NCI-H69 (cell line): ENCODE results near the gene ROPN1L.

Source experiments
- DNase-seq: peaks from one replicate; lab custom pipeline; 2025; lab: John Stamatoyannopoulos, UW

ROPN1L gene

DNA sequence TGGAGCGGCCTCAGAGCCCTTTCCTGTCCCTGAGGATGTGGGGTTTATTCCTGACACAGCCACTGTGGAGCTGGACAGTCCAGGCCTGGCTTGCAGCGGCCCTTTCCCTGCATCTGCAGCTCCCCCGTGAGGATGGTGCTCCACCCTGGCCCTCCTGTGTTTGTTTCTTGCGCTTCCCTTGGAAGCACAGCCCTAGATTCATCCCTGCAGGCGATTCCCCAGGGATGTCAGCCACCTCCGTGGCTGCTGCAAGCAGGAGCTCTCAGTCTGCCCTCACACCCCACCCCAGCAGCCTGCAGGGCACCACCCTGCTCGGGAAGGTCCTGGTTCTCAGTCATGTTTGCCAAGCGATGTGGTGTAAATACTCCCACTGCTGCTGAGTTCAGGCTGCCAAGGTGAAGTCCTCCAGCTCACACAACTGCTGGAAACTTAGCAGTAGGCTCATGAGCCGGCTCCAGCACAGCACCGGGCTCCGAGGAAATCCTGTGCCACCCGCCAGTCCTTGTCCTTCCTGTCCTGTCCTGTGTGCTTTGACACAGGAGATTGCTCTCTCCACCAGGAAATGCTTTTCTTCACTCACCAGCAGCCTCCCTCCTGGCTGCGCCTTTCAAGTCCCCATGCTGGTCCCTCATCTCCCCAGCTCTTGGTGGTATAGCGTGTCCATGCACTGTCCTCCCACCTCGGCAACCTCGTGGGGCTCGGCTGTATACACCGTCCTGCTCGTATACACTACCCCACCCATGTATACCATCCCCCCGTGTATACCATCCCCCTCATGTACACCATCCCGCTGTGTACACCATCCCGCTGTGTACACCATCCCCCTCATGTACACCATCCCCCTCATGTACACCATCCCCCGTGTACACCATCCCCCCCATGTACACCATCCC, 16.2 kb downstream of the ROPN1L start:
- peak; percentile 88 for DNase-seq

DNA sequence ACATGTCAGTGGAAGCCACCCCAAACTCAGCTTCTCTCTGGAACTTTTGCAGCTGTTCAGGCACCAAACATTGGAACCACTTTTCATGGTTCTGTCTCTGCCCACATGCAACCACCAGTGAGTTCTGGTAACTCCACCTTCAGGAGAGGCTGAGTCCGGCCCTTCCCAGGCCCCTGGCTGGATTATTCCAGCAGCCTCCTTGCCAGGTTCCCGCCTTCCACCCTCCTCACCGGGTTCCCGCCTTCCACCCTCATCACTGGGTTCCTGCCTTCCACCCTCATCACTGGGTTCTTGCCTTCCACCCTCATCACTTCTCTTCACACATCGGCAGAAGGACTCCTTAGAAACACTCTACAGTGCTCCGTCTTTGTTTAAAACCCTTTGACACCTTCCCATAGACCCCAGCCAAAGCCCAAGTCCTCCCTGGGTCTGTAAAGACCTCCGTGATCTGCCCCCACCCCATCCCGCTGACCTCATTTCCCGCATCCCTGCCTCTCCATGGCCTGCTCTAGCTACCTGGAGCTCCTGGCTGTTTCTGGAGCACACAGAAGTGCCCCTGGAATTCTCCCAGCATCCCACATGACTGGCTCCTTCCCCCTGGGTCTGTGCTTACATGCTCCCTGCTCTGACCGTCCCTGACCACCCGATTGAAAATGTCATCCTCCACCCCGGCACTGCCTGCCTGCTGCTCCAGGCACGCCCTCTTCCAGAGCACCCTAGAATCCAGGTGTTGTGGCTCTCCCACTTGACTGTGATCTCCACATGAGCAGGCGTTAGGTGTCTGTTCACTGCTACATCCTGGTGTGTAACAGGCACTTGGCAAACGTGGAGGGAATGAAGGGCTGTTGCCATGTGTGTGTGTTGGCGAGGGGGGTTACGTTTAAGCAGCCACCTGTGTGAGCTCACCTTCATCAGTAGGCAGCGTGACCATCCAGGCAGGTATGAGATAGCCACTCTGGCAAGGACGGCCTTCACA, 17.7 kb downstream of the ROPN1L start:
- no peak for DNase-seq

DNA sequence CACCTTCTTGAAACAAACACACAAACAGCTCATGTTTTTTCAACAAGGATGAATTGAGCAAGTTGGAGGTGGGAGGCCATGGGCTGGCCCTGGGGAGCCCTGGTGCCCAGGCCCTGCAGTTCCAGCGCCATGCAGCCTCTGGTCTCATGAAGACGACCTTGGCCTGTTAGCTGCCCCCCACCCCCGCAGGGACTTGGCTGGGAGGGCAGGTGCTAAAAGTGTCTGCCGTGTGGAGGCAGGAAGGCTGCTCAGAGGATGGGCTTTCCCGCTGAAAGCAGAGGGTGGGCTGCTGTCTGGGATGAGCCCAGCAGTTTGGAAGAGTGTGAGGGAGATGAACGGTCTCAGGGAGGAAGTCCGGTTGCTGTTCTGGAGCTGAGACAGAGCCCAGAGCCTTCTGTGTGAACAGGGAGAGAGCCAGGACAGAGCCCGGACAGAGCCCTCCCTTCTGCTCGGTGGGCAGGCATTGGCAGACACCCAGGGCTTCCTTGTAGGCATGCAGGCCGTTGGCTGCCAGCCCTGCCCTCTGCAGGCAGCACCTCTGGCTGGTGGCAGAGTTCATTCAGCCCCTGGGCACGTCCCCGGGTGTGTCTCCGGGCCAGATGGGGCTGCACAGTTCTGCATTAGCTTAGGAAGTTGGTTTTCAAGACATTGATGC, 18.7 kb downstream of the ROPN1L start:
- DNase-seq = peak; percentile 81

DNA sequence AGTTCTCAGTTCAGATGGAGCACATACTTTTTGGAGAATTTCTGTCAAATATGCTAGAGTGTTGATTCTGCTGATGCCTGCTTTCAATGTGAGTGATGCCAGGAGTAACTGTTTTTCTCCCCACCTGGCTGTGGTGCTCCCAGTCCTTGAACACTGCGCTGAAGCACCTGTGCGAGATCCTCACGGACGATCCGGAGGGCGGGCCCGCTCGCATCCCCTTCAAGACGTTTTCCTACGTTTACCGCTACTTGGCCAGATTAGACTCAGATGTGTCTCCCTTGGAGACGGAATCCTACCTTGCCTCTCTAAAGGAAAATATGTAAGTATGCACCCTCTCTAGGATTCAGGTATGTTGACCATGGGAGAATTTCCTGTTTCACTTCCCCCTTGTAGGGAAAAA, 19.4 kb downstream of the ROPN1L start:
- DNase-seq = no peak

DNA sequence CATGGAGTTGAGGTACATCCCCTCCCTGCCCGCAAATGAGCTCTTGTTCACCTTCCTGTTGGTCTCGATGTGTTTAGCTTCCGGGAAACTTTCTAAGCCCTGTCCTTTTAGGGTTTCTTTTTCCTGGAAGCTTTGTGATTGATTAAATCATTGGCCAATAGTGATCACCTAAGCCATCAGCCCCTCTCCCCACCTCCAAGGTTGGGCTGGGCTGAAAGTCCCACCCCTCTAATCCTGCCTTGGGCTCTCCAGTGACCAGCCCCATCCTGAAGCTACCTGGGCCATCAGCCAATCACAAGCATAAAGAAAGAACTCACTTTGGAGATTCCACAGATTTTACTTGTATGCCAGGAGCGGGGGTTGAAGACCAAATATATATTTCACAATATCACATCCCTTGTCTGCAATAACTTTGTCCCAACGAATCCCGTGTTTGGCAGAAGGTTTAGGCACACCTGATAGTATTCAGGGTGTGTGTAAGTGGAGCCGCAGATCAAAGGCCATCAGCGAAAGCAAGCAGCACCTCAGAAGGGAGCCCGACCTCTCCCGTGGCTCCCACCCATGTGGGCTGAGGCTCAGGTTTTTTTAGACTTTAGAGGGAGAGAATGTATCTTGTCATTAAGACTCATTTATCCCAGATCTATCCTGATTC, 20.4 kb downstream of the ROPN1L start:
- DNase-seq = no peak

DNA sequence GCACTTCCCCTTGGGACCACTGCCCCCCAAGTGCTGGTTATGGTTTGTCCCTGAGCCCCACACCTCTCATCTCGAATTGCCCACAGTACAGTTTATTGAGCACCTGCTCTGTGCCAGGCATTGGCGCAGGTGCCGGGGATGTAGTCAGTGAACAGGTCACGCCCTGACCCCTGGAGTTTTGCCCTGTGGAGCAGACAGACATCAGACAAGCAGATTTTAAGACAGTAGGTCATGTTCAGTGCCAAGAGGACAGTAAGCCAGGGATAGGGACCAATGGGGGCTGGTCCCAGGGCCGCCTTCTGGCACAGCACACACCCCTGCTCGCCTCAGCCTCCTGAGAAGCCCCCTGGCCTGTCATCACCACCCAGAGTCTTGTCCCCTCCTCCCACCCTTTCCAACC, 21.9 kb downstream of the ROPN1L start:
- DNase-seq = no peak

DNA sequence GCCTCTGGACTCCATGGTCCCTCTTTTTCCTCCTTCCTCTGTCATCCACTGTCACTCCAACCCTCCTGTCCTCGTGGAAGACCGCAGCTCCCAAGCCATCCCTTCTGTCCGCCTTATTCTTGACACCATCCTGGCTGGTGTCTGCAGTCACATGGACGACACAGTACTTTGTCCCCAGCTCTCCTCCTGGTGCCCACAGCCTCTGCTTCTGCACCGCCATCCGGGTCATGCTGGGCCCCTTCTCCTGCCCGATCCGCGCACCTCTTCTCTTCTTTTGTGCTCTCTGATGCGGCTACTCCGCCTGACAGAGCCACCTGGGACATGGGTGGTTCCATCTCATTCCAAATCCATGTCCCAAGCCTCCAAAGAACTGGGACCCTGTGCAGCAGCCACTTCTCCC, 22.5 kb downstream of the ROPN1L start:
- DNase-seq = no peak

DNA sequence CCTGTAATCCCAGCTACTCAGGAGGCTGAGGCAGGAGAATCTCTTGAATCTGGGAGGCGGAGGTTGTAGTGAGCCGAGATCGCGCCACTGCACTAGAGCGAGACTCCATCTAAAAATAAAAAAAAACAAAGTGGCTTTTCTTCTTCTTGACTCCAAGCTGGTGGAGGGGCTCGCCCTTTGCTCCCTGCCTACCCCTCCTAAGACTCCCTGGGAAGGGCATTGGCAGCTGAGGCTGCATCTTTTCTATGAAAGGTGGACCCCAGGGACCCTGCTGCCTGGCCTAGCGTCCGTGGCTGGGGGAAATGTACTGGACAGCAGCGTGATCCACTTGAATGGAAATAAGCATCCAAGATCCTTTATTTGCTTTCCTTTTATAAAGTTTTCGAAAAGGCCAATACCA, 24.0 kb downstream of the ROPN1L start:
- no peak for DNase-seq

DNA sequence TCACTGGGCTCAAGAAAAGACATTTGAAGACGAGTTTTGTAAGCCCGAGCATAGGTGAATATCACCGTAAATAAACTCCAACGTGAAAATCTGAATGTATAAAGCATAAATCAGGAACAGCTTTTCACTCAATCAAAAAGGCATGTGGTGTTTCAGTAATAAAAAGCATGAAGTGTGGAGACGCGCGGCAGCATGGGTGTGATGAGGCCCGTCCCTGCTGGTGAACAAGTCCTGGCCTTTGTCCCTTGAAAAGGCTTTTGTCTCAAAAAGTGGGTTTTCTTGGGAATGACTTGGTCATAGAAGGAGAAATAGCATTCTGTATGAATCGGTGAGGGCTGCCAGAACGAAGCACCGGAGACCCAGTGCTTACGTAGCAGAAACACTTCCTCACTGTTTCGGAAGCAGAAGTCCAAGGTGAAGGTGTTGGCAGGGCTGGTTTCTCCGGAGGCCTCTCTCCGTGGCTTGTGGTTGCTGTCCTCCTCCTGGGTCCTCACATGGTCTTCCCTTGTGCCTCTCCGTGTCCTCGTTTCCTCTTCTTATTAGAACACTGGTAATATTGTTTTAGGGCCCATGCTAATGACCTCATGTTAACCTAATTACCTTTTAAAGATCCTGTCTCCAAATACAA, 24.9 kb downstream of the ROPN1L start:
- no peak for DNase-seq

DNA sequence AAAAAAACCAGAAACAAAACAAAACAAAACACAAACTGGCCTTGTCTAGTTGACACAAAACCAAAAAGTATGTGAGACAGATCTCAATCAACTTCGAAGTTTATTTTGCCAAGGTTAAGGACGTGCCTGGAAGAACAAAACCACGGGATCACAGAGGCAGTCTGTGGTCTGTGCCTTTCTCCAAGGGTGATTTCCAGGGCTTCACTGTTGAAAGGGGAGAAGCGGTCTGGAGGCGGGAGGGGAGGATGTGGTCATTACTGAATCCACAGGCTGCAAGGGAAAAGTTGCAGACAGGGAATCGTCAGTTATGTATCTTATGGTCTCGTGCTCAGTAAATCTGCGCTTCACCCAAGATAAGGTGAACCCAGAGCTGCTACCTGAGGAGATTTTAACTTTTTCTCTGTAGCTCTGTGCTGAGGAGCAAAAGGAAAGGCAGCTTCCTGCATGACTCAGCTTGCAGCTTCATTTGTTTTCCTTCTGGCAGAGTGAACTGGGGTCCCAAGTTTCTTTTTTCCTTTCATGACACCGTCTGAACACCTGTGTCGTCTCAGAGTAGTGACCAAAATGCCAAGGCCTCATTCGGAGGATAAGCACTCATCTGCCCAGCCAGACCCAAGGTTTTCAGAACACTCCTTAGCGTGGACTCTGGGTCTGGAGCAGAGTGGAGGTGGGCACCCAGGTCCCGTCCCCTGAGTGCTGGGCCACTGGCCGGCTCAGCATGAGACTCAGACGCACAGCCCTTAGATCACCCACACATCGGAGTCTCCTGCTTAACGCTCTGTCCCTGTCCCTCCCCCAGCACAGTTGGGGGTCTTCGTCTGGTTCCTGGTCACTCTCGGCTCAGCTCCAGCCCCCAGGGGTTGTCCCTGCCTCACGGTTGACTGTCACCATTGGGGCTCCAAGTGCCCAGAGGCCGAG, 25.9 kb downstream of the ROPN1L start:
- DNase-seq = peak; percentile 23

DNA sequence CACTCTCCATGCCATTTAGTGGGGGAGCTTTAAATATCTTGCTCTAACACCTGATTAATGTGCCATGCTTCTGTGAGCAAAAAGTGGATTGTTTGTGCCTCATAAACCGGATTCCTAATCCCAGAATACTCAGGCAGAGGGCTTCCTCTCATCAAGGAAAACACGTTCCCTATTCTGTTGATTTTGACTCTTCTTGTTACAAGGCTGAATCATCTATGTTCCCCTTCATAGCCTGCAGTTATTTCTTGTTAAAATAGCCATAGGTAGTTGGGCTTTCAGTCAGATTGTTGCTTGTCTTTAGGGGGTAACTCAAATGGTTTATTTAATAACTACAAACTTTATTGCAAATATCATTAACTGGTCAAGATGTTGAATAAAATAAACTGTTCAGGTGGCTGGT, 26.6 kb downstream of the ROPN1L start:
- DNase-seq = no peak

DNA sequence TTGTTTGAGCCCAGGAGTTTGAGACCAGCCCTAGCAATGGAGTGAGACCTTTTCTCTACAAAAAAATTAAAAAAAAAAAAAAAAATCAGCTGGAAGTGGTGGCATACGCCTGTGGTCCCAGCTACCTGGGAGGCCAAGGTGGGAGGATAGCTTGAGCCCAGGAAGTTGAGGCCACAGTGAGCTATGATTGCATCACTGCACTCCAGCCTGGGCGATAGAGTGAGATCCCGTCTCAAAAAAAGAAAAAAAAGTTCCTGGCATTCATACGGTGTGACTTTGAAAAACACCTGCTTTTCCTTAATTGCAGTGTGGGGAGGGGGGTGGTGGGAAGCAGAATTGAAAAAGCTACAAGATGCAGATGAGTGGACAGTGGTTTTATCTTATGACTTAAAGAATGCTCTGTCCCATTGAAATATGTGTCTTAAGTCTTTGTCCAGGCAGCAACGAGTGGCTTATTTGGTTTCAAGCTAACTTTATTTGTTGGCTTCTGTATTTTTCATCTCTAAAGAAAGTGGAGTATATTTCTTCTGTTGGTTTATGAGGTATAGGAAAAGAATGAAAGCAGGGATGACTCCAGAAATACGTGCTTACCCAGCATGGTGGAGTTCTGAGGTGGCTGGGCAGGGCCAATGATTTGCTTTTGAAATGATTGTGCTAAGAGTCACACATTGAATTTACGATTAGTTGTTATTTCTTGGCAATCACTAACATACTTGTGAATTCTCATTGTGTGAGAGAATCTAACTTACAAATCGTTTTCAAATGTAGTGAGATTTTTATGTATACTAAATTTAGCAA, 27.8 kb downstream of the ROPN1L start:
- DNase-seq = no peak

DNA sequence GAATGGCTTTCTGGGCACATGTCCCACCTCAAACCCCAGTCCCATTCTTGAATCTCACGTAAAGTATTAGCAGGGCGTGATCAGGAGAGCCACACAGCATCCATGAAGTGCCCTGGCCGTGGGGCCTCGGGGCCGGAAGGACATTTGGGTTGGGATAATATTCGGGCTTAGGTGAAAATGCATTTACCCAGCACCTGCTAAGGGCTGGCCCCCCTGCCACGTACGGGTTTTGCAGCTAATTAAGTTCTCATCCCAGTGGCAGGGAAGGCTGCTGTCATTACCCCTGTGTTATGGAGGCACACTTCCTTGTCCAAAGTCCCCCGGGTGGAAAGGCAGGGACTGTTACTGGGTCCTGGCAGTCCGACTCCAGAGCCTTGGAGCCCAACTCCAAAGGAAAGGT, 29.0 kb downstream of the ROPN1L start:
- no peak for DNase-seq

DNA sequence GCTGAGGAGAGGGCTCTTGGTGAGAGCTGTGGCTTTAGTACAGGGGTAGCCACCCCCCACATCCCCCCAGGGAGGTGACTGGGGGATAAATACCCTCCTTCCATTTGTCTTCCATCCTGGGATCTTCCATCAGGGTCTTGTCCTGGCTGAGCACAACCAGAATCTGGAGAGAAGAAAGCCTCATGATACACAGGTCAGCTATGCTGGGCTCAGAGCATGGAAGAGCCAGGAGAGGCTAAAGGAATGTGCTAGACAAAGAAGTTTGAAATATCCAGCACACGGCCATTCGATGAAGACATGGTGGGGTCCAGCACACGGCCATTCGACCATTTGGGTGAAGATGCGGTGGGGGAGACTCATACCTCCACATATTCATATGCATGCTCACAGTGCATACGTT, 30.0 kb downstream of the ROPN1L start:
- no peak for DNase-seq

DNA sequence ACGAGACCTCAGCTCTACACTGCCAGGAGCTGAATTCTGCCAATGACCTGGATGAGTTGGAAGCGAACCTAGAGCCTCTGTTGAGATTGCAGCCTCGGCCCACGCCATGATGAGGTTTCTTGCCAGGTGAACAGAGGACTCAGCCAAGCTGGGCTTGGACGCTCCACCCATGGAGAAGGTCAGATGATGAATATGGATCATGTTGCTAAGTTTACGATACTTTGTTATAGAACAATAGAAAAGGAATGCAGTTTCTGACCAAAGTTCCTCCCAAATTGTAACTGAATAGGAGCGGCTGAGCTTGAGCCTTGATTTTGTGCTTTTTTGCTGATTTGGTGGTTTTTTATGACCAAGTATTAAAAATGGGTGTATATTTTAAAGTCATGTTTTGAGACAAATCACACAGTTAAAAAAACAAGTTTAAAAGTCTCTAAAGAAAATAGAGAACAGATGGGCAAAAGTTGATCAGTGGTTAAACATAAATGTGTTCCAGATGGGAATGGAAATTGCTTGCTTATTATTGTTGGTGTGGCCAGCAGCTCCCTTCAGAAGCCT, 32.9 kb downstream of the ROPN1L start:
- no peak for DNase-seq

DNA sequence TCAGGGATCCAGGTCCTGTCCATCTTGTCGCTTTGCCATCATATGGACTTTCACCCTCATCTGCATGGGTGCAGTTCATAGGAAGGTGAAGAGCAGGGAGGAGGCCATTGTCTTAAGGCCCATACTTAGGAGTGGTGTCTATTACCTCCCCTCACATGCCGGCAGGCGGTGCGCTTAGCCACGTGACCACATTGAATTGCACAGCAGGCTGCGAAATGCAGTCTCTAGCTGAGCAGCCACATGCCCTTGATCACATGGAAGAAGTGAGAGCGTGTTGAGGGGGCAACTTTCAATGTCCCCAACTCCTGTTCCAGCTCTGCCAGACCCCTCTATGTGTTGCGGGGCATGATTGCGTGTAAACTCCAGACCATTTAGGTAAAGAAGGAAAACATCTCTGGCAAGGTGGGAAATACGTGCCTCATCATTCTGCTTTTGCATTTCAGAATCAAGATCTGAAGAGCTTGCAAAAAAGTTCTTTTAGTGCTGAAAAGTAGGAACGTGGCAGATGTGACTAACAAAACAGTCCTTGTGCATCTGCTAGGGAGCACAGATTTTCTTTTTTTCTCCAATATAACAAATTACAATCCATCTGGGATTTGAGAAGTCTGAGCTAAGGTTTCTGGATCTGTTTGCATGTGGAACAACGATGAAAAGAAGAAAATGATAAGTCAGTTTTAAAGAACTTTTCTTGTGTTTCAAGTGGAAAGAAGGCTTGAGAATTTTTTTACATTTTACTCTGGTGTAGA, 34.4 kb downstream of the ROPN1L start:
- no peak for DNase-seq

DNA sequence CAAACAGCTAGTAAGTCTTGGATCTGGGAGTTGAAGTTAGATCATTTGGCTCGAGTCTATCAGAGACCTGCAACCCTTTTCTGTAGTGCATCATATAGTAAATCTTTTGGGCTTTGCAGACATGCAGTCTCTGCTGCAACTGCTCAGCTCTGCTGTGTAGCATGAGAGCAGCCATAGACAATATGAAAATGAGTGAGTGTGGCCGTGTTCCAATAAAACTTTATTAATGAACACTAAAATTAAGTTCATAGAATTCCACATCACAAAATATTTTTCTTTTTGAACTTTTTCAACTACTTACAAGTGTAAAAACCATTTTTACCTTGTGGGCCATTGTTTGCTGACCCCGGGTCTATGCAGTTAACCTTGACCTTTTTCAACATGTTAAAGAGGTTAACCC, 35.2 kb downstream of the ROPN1L start:
- no peak for DNase-seq

DNA sequence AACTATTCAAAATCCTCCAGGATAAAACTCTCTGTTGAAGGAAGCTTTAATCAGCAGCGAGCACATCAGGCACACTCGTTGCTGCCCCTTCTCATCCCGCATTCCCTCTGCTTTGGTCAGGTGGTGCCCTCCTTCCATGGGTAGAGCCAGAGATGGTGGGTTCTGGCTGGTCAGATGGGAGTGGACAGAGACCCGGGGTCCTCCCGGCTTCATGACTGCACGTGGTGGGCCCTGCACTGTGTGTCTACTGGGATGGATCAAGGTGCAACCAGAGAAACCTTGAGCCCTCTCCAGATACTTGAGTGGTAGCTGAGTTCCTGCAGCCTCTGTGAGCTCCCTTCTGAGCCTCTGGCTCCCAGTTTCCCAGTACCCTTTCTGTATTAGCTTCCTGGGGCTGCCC, 36.3 kb downstream of the ROPN1L start:
- DNase-seq = no peak
